H1 (cell line): ENCODE results near the gene RAB29. TPM values are rescaled to one million over a fixed set of nuclear protein-coding genes. Genes with fewer than 3 reads are reported as not detected.

Experiments used
- CTCF ChIA-PET: fragments of 300-600 bp; sonication (Branson Sonifier 250); formaldehyde crosslinking; loops from one replicate; lab custom pipeline; 2021; ENCODE audit not compliant: partially characterized antibody; lab: Charles Lee
- POLR2A ChIA-PET: fragments of 300-600 bp; sonication (Branson Sonifier 250); formaldehyde crosslinking; loops from one replicate; lab custom pipeline; 2021; ENCODE audit warnings: inconsistent platforms; ENCODE audit not compliant: partially characterized antibody; lab: Charles Lee
- DNase-seq, 2 experiments: peaks; one replicate each; pipeline versions ENCODE4 v3.0.0 to v3.0.0-alpha.2; 2010 to 2022; ENCODE audit warnings: low spot score in 2 of 2, low read depth in 1 of 2, mixed read lengths in 1 of 2
- FAIRE-seq: peaks from 2 replicates; lab custom pipeline; 2011; peaks lifted over from hg19 to GRCh38; lab: Jason Lieb, UNC
- H2AFZ ChIP-seq: 2 replicates; pipeline ENCODE4 v1.8.1; 2012; ENCODE audit warnings: low read length, inconsistent platforms
- H2AK5ac ChIP-seq: 2 replicates; pipeline ENCODE4 v1.6.1; 2013; ENCODE audit warnings: low read depth, low read length
- H2BK120ac ChIP-seq: replicated peaks from 2 replicates; pipeline ENCODE3; 2013; ENCODE audit warnings: low read depth, low read length, inconsistent platforms
- H2BK12ac ChIP-seq: 2 replicates; pipeline ENCODE4 v1.6.1; 2013; ENCODE audit warnings: low read depth, low read length
- H2BK15ac ChIP-seq: 2 replicates; pipeline ENCODE4 v1.6.1; 2013; ENCODE audit warnings: low read length
- H2BK20ac ChIP-seq: 2 replicates; pipeline ENCODE4 v1.6.1; 2013; ENCODE audit warnings: low read length
- H2BK5ac ChIP-seq: 2 replicates; pipeline ENCODE4 v1.6.1; 2013; ENCODE audit warnings: low read depth, low read length
- H3K14ac ChIP-seq: 2 replicates; pipeline ENCODE4 v1.6.1; 2013; ENCODE audit warnings: inconsistent platforms; ENCODE audit not compliant: insufficient read length
- H3K18ac ChIP-seq: 2 replicates; pipeline ENCODE4 v1.6.1; 2013; ENCODE audit warnings: low read length; ENCODE audit errors: extremely low read depth
- H3K23ac ChIP-seq: 2 replicates; pipeline ENCODE4 v1.6.1; 2013; ENCODE audit warnings: inconsistent platforms; ENCODE audit not compliant: insufficient read length
- H3K23me2 ChIP-seq: 2 replicates; pipeline ENCODE4 v1.6.1; 2013; ENCODE audit warnings: low read depth, low read length
- H3K27ac ChIP-seq: 2 replicates; pipeline ENCODE4 v1.6.1; 2011; ENCODE audit warnings: low read depth, low read length, inconsistent platforms
- H3K27me3 ChIP-seq, 4 experiments: replicated peaks in 1 of 4; 1 replicate in 1 of 4; 2 replicates in 3 of 4; pipeline versions ENCODE4 v1.6.1 to v1.8.1; 2011 to 2013; ENCODE audit warnings: low read length in 3 of 4, mild to moderate bottlenecking in 3 of 4, inconsistent platforms in 2 of 4, mixed read lengths in 2 of 4, moderate library complexity in 1 of 4; ENCODE audit not compliant: control insufficient read depth in 3 of 4, insufficient read depth in 3 of 4; ENCODE audit errors: extremely low read depth in 1 of 4
- H3K36me3 ChIP-seq, 4 experiments: 2 replicates each; pipeline versions ENCODE4 v1.6.1 to v1.8.1; 2011 to 2013; ENCODE audit warnings: mild to moderate bottlenecking in 4 of 4, low read length in 3 of 4, moderate library complexity in 2 of 4, control low read depth in 1 of 4, inconsistent platforms in 1 of 4; ENCODE audit not compliant: insufficient read depth in 4 of 4, control insufficient read depth in 2 of 4
- H3K4ac ChIP-seq: replicated peaks from 2 replicates; pipeline ENCODE3; 2013; ENCODE audit warnings: low read length, low read depth, mixed read lengths, inconsistent platforms; ENCODE audit not compliant: insufficient read length
- H3K4me1 ChIP-seq, 4 experiments: replicated peaks in 1 of 4; 1 replicate in 1 of 4; 2 replicates in 3 of 4; pipeline versions ENCODE4 v1.6.1 to v1.8.1; 2011 to 2013; ENCODE audit warnings: low read length in 3 of 4, inconsistent platforms in 2 of 4, mixed read lengths in 1 of 4; ENCODE audit not compliant: insufficient read depth in 4 of 4, control insufficient read depth in 3 of 4
- H3K4me2 ChIP-seq, 2 experiments: 2 replicates each; pipeline versions ENCODE4 v1.6.1 to v1.8.1; 2011 to 2013; ENCODE audit warnings: low read depth in 2 of 2, low read length in 2 of 2, control low read depth in 1 of 2, inconsistent platforms in 1 of 2, mild to moderate bottlenecking in 1 of 2; ENCODE audit not compliant: insufficient read depth in 1 of 2
- H3K4me3 ChIP-seq, 4 experiments: fragments of 200-600, 300-600 bp in 1 of 4; sonication (generic), shearing (Covaris generic), sonication (Bioruptor Twin) in 1 of 4; 2 replicates each; pipeline versions ENCODE4 v1.5.1 to v1.8.1; 2011 to 2016; ENCODE audit warnings: low read length in 4 of 4, low read depth in 3 of 4, control low read depth in 2 of 4, inconsistent platforms in 2 of 4, mild to moderate bottlenecking in 2 of 4, mixed read lengths in 1 of 4, moderate library complexity in 1 of 4; ENCODE audit not compliant: insufficient read depth in 2 of 4; ENCODE audit errors: extremely low read depth in 1 of 4
- H3K56ac ChIP-seq: replicated peaks from 2 replicates; pipeline ENCODE3; 2013; ENCODE audit warnings: low read depth, mild to moderate bottlenecking, mixed read lengths, low read length, inconsistent platforms; ENCODE audit not compliant: insufficient read length
- H3K79me1 ChIP-seq: 2 replicates; pipeline ENCODE4 v1.6.1; 2013; ENCODE audit warnings: low read depth, low read length, control low read depth
- H3K79me2 ChIP-seq, 2 experiments: 2 replicates each; pipeline versions ENCODE4 v1.6.1 to v1.8.1; 2012 to 2013; ENCODE audit warnings: low read length in 2 of 2, mild to moderate bottlenecking in 2 of 2, inconsistent platforms in 1 of 2; ENCODE audit not compliant: insufficient read depth in 2 of 2, control insufficient read depth in 1 of 2
- H3K9ac ChIP-seq, 4 experiments: replicated peaks in 1 of 4; 1 replicate in 1 of 4; 2 replicates in 3 of 4; pipeline versions ENCODE4 v1.6.1 to v1.8.1; 2011 to 2013; ENCODE audit warnings: low read depth in 3 of 4, low read length in 3 of 4, control low read depth in 2 of 4, mild to moderate bottlenecking in 2 of 4, moderate library complexity in 2 of 4, inconsistent platforms in 1 of 4; ENCODE audit errors: extremely low read depth in 1 of 4
- H3K9me3 ChIP-seq, 2 experiments: 2 replicates each; pipeline versions ENCODE4 v1.6.1 to v1.8.1; 2012 to 2013; ENCODE audit warnings: mild to moderate bottlenecking in 2 of 2, moderate library complexity in 2 of 2, control low read depth in 1 of 2, inconsistent platforms in 1 of 2, low read depth in 1 of 2, low read length in 1 of 2, mixed read lengths in 1 of 2; ENCODE audit not compliant: insufficient read depth in 2 of 2
- H4K20me1 ChIP-seq, 2 experiments: replicated peaks in 1 of 2; 2 replicates each; pipeline versions ENCODE3 to v1.8.1; 2011 to 2013; ENCODE audit warnings: inconsistent platforms in 2 of 2, low read length in 2 of 2, mild to moderate bottlenecking in 1 of 2; ENCODE audit not compliant: insufficient read depth in 2 of 2, control insufficient read depth in 1 of 2
- H4K5ac ChIP-seq: 2 replicates; pipeline ENCODE4 v1.6.1; 2013; ENCODE audit warnings: low read length, low read depth, mixed read lengths, inconsistent platforms; ENCODE audit not compliant: insufficient read length
- H4K8ac ChIP-seq: 2 replicates; pipeline ENCODE4 v1.8.0; 2013; ENCODE audit warnings: mild to moderate bottlenecking, moderate library complexity, low read length, inconsistent platforms; ENCODE audit not compliant: insufficient read depth; ENCODE audit errors: extremely low read depth
- H4K91ac ChIP-seq: replicated peaks from 2 replicates; pipeline ENCODE3; 2013; ENCODE audit warnings: low read length, mixed read lengths, inconsistent platforms; ENCODE audit not compliant: insufficient read length
- ASH2L ChIP-seq: fragments of 200-600, 300-600 bp; sonication (generic); IDR thresholded peaks from one replicate; pipeline ENCODE4 v1.7.1; 2017; ENCODE audit warnings: low read length
- CHD2 ChIP-seq: IDR thresholded peaks from 2 replicates; pipeline ENCODE4 v1.6.1; 2012; ENCODE audit warnings: low read length, improper control_type of control experiment
- HDAC2 ChIP-seq, 2 experiments: fragments of 300-600 bp in 1 of 2; sonication (generic) in 1 of 2; IDR thresholded peaks; 2 replicates each; pipeline ENCODE4 v1.6.1; 2011 to 2012; ENCODE audit warnings: low read depth in 2 of 2, low read length in 2 of 2, mild to moderate bottlenecking in 2 of 2, moderate library complexity in 2 of 2, borderline replicate concordance in 1 of 2, inconsistent platforms in 1 of 2
- KDM1A ChIP-seq: fragments of 200-600, 300-600 bp; sonication (generic); IDR thresholded peaks from 2 replicates; pipeline ENCODE4 v1.7.1; 2016; ENCODE audit warnings: mild to moderate bottlenecking, low read length, borderline replicate concordance
- POLR2AphosphoS5 ChIP-seq: IDR thresholded peaks from 2 replicates; pipeline ENCODE4 v1.6.1; 2011; ENCODE audit warnings: low read depth, low read length
- POU5F1 ChIP-seq: IDR thresholded peaks from 2 replicates; pipeline ENCODE4 v1.6.1; 2011; ENCODE audit warnings: low read depth, mild to moderate bottlenecking, low read length, moderate library complexity
- RFX5 ChIP-seq: IDR thresholded peaks from 2 replicates; pipeline ENCODE4 v1.6.1; 2011; ENCODE audit warnings: low read depth, low read length, improper control_type of control experiment, borderline replicate concordance
- SAP30 ChIP-seq: fragments of 300-600 bp; sonication (generic); IDR thresholded peaks from 2 replicates; pipeline ENCODE4 v1.7.1; 2012; ENCODE audit warnings: low read length, moderate library complexity, mild to moderate bottlenecking, inconsistent platforms; ENCODE audit not compliant: insufficient read depth, insufficient replicate concordance
- TAF1 ChIP-seq: IDR thresholded peaks from 2 replicates; pipeline ENCODE4 v1.6.1; 2011; ENCODE audit warnings: mild to moderate bottlenecking, low read depth, low read length
- USF2 ChIP-seq: IDR thresholded peaks from 2 replicates; pipeline ENCODE4 v1.6.1; 2011; ENCODE audit warnings: low read length, improper control_type of control experiment
- WGBS, 2 experiments: shearing (Covaris generic) in 1 of 2; methylation state at CpG; one replicate each; pipeline versions ENCODE4 v1.1.6 to v1.1.7; 2013 to 2015; ENCODE audit warnings: low lambda C conversion rate in 2 of 2, mixed read lengths in 2 of 2, inconsistent platforms in 1 of 2, low coverage in 1 of 2, missing lambda C conversion rate in 1 of 2; ENCODE audit not compliant: insufficient replicate concordance in 2 of 2, insufficient coverage in 1 of 2, insufficient read length in 1 of 2; ENCODE audit errors: extremely low coverage in 1 of 2, missing lambda C conversion rate in 1 of 2; 5-methylcytosine and 5-hydroxymethylcytosine counted together
- polyA plus RNA-seq, 7 experiments: library from polyadenylated mRNA; depleted of rRNA in 3 of 7; stranded (reverse) in 5 of 7; unstranded in 2 of 7; fragments of >200 nt in 5 of 7; fragments of 200-250 nt in 2 of 7; gene quantifications; 1 replicate in 5 of 7; 2 replicates in 1 of 7; 4 replicates in 1 of 7; pipeline versions ENCODE4 v1.2.1 to v1.2.3, GENCODE V29; 2011 to 2013; ENCODE audit warnings: missing spikeins in 2 of 7, mixed read lengths in 2 of 7
- total RNA-seq: library from RNA; stranded (reverse); fragmentation: NEBNext Ultra II Directional; extraction: Animal tissue kit (Norgen Biotek cat#: 25700); gene quantifications from 2 replicates; pipeline ENCODE4 v1.2.1, GENCODE V29; 2021

RAB29 gene
- total and polyA plus RNA-seq, 2 of the 8 experiments (the other 6 are each of a cell fraction or from before 2014, with no cell fraction given) = 10.1 to 17.3 TPM

GRCh38 chr1:205748403-205749233 lies 26.7 kb downstream of the RAB29 start:
- Histone ChIP-seq H3K79me1 (no peaks in the 10 kb centered on the region), H4K5ac (no peak overlapping the region), H3K27ac (no peak overlapping the region), H2BK15ac (no peak overlapping the region), H3K4me1 (peaks cover 3 to 13% (median 8%) of the 10 kb centered on the region in 4 experiments; a peak in 5 of 7 replicates), H4K20me1 (peaks cover 19 to 33% of the 10 kb centered on the region in 2 experiments), H2BK20ac (no peak overlapping the region), H3K4me3 (peak overlapping the region; percentile 94 to 99 (median 96)), H4K91ac (no peak overlapping the region), H2AFZ (no peak overlapping the region), H2BK120ac (peak overlapping the region; percentile 18), H3K27me3 (no peaks in the 10 kb centered on the region), H2BK5ac (no peak overlapping the region), H3K9me3 (no peaks in the 10 kb centered on the region), H3K18ac (0 out of 2 replicates have a peak overlapping the region, but pooled peaks have one; percentile 9), H3K4me2 (peak overlapping the region; percentile 81 to 86), H3K36me3 (peaks cover 0 to 7% (median 0%) of the 10 kb centered on the region in 4 experiments; a peak in 2 of 8 replicates), H3K23ac (no peak overlapping the region), H3K23me2 (peaks cover 5% of the 10 kb centered on the region), H3K14ac (no peak overlapping the region), H4K8ac (no peak overlapping the region; the same call in 1 of the 2 replicates), H3K9ac (peak overlapping the region; percentile 62 to 93 (median 76)), H3K4ac (no peak overlapping the region), H2BK12ac (no peak overlapping the region), H3K79me2 (peaks cover 34 to 56% of the 10 kb centered on the region in 2 experiments), H2AK5ac (no peak overlapping the region), H3K56ac (no peak overlapping the region)
- WGBS, 2 experiments = 5% methylated on average over 25 of the region's 25 CpGs; no CpG with 5 or more reads in 1 of the 2 experiments
- no peak for DNase-seq
- CTCF ChIA-PET = interaction anchor here (0.6 to 1.2 kb wide), 4 partner anchors 9 to 89 kb away, joined by 3 to 4 read pairs (median 3); no protein-coding TSS in a partner anchor
- POLR2A ChIA-PET = interaction anchor here (0.6 to 2.1 kb wide), 36 partner anchors 8 to 304 kb away, joined by 3 to 15 read pairs (median 4); partner anchors contain the start of gene RAB29
- FAIRE-seq = no peak
- TF ChIP-seq KDM1A (no peak), RFX5 (no peak), SAP30 (peak; percentile 45), POLR2AphosphoS5 (peak; percentile 79; the same call in 1 of the 2 replicates), USF2 (no peak), CHD2 (peak; percentile 35; the same call in 1 of the 2 replicates), POU5F1 (no peak), TAF1 (0 out of 2 replicates have a peak, but pooled peaks have one; percentile 25), ASH2L (peak; percentile 32), HDAC2 (IDR thresholded peaks at IDR 0.05; ENCODE audit: borderline replicate concordance in 1 of 2, low read depth in 2 of 2, low read length in 2 of 2) (no peak)
